GM21360 (cell line): Measurements from ENCODE around the gene SSTR5.

ENCODE experiments used
- ATAC-seq: cut with Tn5 transposase; IDR thresholded peaks from one replicate; pipeline ENCODE4 v1.9.1; 2021; ENCODE audit warnings: mild to moderate bottlenecking, moderate library complexity; ENCODE audit not compliant: unreplicated experiment

Gene SSTR5

GRCh38 chr16:1119766-1120576 is 47.4 kb downstream of the SSTR5 start:
- ATAC-seq: no peak

GRCh38 chr16:1120577-1120941 is 48.0 kb downstream of the SSTR5 start:
- ATAC-seq: no peak

GRCh38 chr16:1121009-1121408 is 48.5 kb downstream of the SSTR5 start:
- no peak for ATAC-seq

- ATAC-seq: no peak
Observed at GRCh38 chr16:1121601-1122397, 49.3 kb downstream of the SSTR5 start.

- ATAC-seq: no peak
Observed at GRCh38 chr16:1122398-1122765, 49.8 kb downstream of the SSTR5 start.

GRCh38 chr16:1123525-1124230 is 51.1 kb downstream of the SSTR5 start:
- no peak for ATAC-seq

GRCh38 chr16:1124291-1124690 is 51.7 kb downstream of the SSTR5 start:
- no peak for ATAC-seq

GRCh38 chr16:1124795-1125194 is 52.2 kb downstream of the SSTR5 start:
- no peak for ATAC-seq

GRCh38 chr16:1125471-1125870 is 52.9 kb downstream of the SSTR5 start:
- ATAC-seq: no peak

- no peak for ATAC-seq
Observed at GRCh38 chr16:1126044-1126443, 53.5 kb downstream of the SSTR5 start.

- ATAC-seq: no peak
Observed at GRCh38 chr16:1126586-1126985, 54.0 kb downstream of the SSTR5 start.

- no peak for ATAC-seq
Observed at GRCh38 chr16:1127101-1127500, 54.6 kb downstream of the SSTR5 start.

- no peak for ATAC-seq
Observed at GRCh38 chr16:1127971-1128715, 55.6 kb downstream of the SSTR5 start.

- ATAC-seq: no peak
Observed at GRCh38 chr16:1129106-1129960, 56.8 kb downstream of the SSTR5 start.

GRCh38 chr16:1130382-1130781 is 57.8 kb downstream of the SSTR5 start:
- ATAC-seq: no peak
